GM10847 (cell line): ENCODE results near the gene FAM50B.

Source experiments
- POLR2A ChIP-seq: IDR thresholded peaks from 2 replicates; pipeline ENCODE4 v1.6.1; 2011; ENCODE audit not compliant: insufficient read length; ENCODE audit errors: extremely low read depth

Gene FAM50B, protein sequence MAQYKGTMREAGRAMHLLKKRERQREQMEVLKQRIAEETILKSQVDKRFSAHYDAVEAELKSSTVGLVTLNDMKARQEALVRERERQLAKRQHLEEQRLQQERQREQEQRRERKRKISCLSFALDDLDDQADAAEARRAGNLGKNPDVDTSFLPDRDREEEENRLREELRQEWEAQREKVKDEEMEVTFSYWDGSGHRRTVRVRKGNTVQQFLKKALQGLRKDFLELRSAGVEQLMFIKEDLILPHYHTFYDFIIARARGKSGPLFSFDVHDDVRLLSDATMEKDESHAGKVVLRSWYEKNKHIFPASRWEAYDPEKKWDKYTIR

DNA sequence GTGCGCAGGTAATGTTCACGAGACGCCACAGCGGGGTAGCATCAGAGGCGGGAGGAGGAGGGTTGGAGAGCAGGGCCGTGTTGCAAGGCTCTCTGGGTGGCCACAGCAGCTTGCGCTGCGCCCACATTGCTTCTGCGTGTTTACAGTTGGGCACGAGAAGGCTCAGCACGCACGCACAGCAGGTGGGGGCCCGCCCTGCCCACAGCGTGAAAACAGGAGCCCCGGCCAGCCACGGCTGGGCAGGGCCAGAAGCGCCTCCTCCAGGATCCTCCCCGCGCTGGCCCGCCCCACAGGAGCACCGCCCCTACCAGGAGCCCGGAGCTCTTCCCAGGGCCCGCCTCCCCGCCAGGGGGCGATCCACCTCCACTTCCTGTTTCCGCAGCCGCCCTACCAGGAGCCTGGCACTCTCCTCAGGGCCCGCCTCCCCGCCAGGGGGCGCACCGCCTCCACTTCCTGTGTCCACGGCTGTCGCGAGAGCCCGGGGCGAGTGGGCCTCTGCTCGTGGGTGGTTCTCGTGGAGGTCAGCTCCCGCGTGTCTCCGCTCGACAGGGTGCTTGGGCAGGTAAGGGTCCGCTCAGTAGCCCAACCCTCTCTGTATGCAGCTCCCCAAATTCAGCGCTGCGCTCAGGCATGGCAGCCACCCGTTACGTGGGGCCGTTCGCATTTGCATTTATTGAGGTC lies at the start of gene FAM50B:
Gene FAM50B, plus strand, starts transcription at position 449 of the 681 bp plus-strand sequence. CDS start 439 bp downstream, outside the sequence.
- no peak for TF ChIP-seq POLR2A

GRCh38 chr6:3799719-3800118 lies 49.5 kb upstream of the FAM50B start:
- TF ChIP-seq POLR2A, result no peak

- TF ChIP-seq POLR2A, result no peak
Observed at GRCh38 chr6:3800850-3801591, 48.2 kb upstream of the FAM50B start.

GRCh38 chr6:3801960-3802359 lies 47.2 kb upstream of the FAM50B start:
- no peak for TF ChIP-seq POLR2A

- TF ChIP-seq POLR2A, result no peak
Observed at GRCh38 chr6:3803627-3804468, 45.3 kb upstream of the FAM50B start.

- TF ChIP-seq POLR2A, result no peak
Observed at GRCh38 chr6:3804964-3805363, 44.2 kb upstream of the FAM50B start.

GRCh38 chr6:3805448-3806123 lies 43.6 kb upstream of the FAM50B start:
- TF ChIP-seq POLR2A, result no peak

- TF ChIP-seq POLR2A, result no peak
Observed at GRCh38 chr6:3806169-3806922, 42.8 kb upstream of the FAM50B start.

DNA sequence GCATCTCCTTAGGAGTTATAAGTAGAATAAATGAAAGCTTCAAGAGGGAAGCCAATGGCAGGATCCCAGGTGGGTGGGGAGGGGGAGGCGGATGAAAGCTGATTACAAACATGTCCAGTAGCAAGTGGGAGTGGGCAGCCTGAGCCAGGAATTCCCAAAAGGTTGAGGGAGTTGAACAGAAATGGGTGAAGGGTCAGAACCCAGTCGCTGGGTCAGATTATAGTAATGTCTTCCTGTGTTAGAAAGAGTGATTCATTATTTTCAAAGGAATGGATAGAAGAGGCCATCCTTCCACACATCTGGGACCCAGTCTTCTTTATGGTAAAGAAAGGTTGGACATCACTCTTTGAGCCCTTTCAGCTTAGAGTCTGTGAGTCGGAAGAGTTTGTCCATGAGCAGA lies 41.0 kb upstream of the FAM50B start:
- TF ChIP-seq POLR2A, result no peak

- TF ChIP-seq POLR2A, result no peak
Observed at GRCh38 chr6:3808759-3809514, 40.2 kb upstream of the FAM50B start.

GRCh38 chr6:3809515-3809891 lies 39.7 kb upstream of the FAM50B start:
- TF ChIP-seq POLR2A, result no peak

GRCh38 chr6:3809982-3810381 lies 39.2 kb upstream of the FAM50B start:
- TF ChIP-seq POLR2A, result no peak

DNA sequence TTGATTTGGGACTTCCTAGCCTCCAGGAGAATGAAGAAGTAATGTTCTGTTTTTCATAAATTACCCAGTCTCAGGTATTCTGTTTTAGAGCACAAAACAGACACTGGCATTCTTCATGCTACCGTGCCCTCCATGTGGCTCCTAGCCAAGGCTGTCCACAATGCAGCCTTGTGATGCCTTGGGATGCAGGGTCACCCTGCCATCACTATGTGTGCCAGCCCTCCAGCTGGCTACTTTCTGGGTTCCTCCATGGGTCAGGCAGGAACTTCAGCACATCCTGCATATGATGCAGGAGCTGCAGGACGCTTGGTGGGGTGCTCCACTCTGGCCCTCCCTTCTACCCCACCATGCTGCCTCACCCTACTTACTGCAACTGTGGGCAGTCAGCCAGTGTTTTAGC lies 38.0 kb upstream of the FAM50B start:
- TF ChIP-seq POLR2A, result no peak
